NCI-H774 (cell line): ENCODE measurements around the gene ANKDD1A.
A peak's percentile ranks its signal among the peaks of the same experiment; 100 is the strongest.

Experiments used
- DNase-seq: peaks from one replicate; lab custom pipeline; 2025; lab: John Stamatoyannopoulos, UW

Gene ANKDD1A

GRCh38 chr15:64911311-64912186 is at the start of gene ANKDD1A:
Gene ANKDD1A, plus strand, starts transcription at chr15:64911902. Its CDS starts 29 bp downstream, at chr15:64911931.
- DNase-seq, result peak; percentile 58

GRCh38 chr15:64861960-64862359 is 49.7 kb upstream of the ANKDD1A start:
- DNase-seq, result no peak

DNA sequence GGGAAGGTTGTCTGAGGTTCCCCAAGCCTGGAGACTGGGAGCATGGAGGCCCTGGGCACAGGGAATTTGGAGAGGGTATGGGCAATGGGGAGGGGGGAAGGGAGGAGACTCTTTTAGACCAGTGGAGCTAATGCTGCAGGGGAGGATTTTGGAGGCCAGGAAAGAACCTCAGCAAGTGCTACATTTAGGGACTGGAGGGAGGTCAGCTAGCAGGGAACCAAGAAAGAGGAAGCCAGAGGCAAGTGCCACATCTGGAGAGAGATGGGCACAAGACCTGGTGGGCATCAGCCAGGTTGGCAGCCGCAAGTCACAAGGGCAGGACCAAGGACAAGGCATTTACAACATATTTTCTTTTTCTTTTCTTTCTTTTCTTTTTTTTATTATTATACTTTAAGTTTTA is 49.3 kb upstream of the ANKDD1A start:
- DNase-seq, result no peak

DNA sequence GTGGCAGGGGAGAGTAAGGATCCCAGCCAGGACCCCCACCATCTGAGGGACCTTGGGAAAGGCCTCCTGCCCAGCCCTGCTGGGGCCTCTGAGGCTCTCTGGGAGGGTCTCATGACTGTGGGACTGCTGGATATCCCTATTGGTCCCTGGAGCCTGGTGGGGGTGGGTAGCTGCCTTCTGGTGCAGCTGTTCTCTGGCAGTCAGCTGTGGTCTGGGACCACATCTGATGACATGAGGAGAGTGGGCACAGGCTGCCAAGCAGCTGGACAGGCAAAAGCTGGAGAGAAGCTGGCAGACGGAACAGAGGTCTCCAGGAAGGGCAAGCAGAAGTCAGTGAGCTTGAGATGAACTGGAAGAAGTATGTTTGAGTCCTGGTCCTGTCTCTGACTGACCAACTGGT is 47.6 kb upstream of the ANKDD1A start:
- DNase-seq, result no peak

DNA sequence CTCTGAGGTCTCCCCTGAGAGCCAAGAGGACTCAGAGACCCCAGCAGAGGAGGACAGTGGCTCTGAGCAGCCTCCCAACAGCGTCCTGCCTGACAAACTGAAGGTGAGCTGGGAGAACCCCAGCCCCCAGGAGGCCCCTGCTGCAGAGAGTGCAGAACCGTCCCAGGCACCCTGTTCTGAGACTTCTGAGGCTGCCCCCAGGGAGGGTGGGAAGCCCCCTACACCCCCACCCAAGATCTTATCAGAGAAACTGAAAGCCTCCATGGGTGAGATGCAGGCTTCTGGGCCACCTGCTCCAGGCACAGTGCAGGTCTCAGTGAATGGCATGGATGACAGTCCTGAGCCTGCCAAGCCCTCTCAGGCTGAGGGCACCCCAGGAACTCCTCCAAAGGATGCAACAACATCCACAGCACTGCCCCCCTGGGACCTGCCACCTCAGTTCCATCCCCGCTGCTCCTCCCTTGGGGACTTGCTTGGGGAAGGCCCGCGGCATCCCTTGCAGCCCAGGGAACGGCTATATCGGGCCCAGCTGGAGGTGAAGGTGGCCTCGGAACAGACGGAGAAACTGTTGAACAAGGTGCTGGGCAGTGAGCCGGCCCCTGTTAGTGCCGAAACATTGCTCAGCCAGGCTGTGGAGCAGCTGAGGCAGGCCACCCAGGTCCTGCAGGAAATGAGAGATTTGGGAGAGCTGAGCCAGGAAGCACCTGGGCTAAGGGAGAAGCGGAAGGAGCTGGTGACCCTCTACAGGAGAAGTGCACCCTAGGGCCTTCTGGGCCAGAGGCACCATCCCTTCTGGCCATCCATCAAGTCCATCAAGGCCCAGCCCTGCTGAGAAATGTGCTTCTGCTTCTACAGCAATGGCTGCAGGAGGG is 46.3 kb upstream of the ANKDD1A start:
- no peak for DNase-seq

DNA sequence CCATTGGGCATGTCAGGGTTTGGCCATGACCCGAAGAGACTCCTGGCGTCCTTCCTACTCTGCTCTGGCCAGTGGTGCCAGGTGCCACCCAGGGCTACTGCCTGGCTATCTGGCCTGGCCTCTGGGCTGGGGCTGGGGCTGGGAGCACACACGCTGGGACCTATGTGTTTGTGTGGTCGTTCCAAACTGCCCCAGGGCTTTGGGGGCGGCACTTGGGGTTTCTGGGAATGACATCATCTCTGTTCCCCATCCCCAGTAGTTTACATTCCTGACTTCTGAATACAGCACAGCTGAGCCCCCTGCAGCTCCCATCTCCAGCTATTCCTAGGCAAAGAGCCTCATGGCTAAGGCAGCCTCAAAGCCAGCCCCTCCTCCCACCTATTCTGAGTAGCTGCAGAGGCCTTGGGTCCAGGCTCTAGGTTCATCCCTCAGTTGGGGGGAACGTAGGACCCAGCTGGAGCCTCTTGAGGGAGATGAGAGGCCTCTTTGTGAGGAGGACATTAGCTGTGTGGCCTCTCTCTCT is 45.6 kb upstream of the ANKDD1A start:
- no peak for DNase-seq

DNA sequence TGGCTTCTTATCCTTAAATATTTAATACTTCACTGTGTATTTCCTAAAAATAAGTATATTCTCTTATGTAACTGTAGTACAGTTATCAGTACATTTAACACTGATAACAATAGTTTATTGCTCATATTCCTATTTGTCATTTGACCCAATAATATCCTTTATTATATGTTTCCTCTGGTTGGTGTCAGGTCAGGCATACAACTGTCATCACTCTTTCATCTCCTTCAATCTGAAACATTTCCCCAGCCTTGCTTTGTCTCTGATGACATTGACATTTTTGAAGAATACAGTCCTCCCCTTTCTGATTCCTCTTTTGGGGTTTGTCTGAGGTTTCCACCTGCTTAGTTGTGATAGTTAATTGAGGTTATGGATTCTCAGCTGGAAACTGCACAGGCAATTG is 42.2 kb upstream of the ANKDD1A start:
- no peak for DNase-seq

GRCh38 chr15:64870353-64870752 is 41.3 kb upstream of the ANKDD1A start:
- DNase-seq, result no peak

DNA sequence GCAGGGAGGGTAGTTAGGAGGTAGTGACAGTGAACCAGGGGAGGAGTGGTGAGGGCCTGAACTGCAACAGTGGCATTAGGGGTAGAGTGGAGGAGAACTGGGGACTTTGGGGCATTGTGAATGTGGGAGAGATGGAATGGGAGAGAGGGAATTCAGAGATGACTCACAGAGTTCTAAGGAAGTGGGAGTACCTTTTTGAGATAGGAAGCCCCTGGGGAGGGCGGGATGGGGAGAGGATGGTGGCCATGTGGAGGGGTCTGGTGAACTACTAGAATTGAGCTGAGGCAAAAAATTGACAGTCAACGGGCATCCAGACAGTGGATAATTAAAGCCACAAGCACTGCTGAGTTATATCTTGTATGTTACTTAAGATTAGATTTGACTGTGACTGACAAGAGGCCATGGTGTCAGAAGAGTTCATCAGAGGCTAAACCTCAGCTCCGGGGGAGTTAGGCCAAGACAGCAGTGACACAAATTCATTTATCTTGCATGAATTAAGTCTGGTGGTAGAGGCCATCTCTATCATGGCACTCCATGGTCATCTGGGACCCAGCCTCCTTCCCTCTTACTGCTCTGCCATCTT is 36.0 kb upstream of the ANKDD1A start:
- no peak for DNase-seq

- DNase-seq, result no peak
Observed at GRCh38 chr15:64877435-64877834, 34.3 kb upstream of the ANKDD1A start.

DNA sequence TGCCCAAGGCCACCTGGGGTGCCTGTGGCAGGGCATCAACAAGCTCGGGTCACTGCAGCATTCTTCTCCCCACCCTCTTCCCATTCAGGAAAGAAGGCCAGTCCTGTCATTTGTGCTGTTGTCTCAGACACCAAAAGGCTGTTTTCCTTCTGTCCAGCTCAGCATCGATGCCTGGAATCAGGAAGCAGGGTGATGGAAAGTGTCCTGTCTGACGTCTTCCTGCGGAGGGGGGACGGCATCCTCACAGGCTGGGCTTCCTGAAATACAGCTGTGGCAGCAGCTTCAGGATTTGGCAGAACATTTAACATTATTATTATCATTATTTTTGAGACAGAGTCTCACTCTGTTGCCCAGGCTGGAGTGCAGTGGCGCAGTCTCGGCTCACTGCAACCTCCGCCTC is 33.0 kb upstream of the ANKDD1A start:
- no peak for DNase-seq

DNA sequence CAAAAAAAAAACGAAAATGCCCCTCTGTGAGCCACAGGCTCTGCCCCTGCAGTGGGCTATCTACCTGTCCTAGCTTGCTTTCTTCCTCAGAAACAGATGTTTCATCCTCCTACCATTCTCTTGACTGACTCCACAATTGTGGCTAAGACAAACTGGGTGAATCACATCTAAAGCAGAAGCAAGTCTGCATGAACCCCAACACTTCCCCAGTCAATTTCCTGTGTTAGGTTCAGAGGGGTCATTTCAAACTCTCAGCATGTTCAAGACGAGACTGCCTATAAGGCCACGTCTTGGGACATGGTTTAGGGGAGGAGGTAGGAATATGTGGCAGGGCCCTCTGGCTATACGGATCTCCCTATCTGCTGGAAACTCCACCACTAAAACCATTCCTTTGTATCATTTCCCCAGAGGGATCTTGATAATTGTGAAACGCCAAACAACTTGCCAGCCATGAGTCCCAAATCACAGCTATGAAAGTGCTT is 28.6 kb upstream of the ANKDD1A start:
- no peak for DNase-seq

DNA sequence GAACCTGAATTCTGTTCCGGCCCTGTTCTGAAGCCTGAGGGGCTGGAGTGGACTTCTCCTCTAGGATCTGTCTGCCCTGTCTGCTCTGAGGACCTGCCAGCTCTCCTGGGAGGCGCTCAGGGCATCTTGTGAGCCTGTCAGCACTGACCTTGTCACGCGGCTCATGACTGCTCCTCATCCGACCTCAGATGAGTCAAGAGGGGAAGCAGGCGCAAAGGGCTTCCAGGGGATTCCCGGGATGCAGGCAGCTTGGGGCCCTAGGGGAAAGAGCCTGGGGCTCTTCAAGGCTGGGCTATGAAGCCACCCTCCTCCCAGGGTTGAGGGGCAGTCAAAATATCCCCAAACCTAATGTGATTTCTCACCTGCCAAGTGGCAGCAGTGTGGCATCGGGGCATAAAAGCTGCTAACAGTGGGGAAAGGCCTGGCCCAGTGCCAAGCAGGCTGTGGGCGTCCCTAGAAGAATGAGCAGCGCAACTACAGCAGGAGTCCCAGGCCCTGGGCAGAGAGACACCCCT is 27.6 kb upstream of the ANKDD1A start:
- DNase-seq, result no peak

DNA sequence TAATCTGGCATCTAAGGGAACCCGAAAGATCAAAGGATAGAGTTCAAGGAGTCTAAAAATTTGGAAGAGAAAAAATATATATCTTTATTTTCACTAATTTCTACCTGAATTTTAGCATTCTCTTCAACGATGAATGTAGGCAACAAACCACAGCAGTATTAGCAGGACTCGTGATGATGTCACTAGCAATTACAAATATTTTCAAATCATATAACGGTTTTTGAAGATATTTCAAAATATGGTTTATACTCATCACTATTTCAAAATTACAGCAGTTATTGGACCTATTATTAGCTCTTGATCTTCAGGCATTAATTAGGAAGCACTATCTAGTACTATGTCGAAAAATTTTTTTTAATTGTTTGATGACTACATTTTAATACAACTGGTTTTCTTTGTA is 27.0 kb upstream of the ANKDD1A start:
- no peak for DNase-seq

DNA sequence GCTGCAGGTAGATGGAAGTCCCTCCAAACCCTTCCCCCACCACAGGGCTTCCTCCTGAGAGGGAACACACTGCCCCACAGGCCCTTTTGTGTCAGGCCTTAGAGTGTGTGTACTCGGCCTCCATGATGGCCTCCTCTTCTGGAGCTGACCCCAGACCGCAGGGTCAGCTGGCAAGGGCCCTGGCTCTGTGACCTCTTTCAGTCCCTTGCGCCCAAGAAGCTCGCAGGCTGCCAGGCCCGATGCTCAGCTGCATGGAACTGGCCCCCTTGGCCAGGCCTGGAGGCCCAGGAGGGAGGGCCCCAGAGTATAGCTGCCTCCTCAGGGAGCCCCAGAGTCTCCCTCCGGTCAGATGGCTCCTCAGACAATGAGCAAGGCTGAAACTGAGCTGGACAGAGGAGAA is 23.4 kb upstream of the ANKDD1A start:
- no peak for DNase-seq

GRCh38 chr15:64891561-64891960 is 20.1 kb upstream of the ANKDD1A start:
- no peak for DNase-seq

DNA sequence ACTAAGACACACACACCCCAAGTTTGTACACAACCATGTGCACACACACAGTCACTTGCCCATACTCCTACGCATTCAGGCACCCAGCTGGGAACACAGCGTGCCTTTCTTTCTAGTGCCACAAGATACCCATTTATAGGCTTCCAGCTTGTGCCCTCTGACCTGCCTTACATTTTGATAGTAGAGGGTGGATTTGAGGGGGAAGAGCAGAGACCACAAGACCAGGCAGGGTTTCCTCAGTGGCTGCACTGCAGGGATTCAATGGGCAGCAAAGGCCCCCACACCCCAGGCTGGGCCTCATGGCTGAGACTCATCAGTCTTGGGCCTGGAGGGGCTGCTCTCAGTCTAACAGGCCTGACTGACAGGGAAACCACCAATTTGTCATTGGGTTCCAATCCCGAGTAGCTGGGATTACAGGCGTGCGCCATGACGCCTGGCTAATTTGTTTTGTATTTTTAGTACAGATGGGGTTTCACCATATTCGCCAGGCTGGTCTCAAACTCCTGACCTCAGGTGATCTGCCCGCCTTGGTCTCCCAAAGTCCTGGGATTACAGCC is 18.8 kb upstream of the ANKDD1A start:
- no peak for DNase-seq

- DNase-seq, result no peak
Observed at GRCh38 chr15:64893481-64894394, 18.0 kb upstream of the ANKDD1A start.

DNA sequence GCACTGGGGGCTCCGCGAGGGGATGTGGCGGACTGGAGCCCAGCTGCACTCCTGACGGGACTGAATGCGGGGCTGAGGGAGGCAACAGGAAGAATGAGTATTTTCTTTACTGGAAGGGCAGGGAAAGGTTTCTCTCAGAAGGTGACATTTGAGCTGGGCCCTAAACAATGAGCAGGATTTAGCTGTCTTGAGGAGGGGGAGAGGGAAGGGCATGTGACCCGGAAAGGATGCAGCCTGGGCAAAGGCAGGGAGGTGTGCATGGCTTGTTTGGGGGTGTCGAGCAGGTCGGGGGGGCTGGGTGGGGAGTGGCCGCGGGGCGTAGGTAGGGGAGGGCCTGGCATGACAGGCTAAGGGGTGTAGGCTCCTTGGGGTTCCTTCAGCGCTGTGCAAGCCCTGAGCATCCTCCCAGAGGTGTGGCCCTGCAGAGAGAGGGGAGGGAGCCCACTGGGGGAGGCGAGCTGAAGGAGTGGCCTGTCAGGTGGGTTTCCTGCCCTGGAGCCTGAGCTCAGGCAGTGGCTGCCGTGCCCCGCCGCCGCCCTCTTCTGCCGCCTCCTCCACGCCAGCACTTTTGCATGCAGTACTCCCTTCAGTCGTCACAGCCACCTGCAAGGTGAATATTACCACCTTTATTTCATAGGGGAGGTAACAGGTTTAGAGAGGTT is 17.2 kb upstream of the ANKDD1A start:
- no peak for DNase-seq
